SU-DHL-6 (cell line): ENCODE measurements around the gene VSTM1.

Source experiments
- H2AFZ ChIP-seq: fragments of 200-600 bp; sonication (generic); 2 replicates; pipeline ENCODE4 v1.6.1; 2014; ENCODE audit warnings: low read depth, mild to moderate bottlenecking, moderate library complexity, mixed read lengths, antibody characterized with exemption, low read length; ENCODE audit not compliant: severe bottlenecking
- H3F3A ChIP-seq: fragments of 200-600 bp; shearing (Covaris generic); 2 replicates; pipeline ENCODE4 v1.6.0; 2016; ENCODE audit warnings: antibody characterized with exemption, mild to moderate bottlenecking; ENCODE audit not compliant: insufficient read depth
- H3K27ac ChIP-seq: fragments of 200-600 bp; sonication (generic); 2 replicates; pipeline ENCODE4 v1.5.1; 2016; ENCODE audit warnings: low read depth, mild to moderate bottlenecking, low read length, moderate library complexity, mixed read lengths
- H3K27me3 ChIP-seq: fragments of 200-600 bp; sonication (generic), shearing (Covaris generic); 2 replicates; pipeline ENCODE4 v1.6.0; 2014; ENCODE audit warnings: mild to moderate bottlenecking, low read length
- H3K36me3 ChIP-seq: fragments of 200-600 bp; sonication (generic); 2 replicates; pipeline ENCODE4 v1.6.1; 2014; ENCODE audit warnings: mild to moderate bottlenecking, low read length, mixed read lengths
- H3K4me2 ChIP-seq: fragments of 300-600, 200-600 bp; shearing (Covaris generic), sonication (generic); 2 replicates; pipeline ENCODE4 v1.6.0; 2014; ENCODE audit warnings: low read length, low read depth, mild to moderate bottlenecking; ENCODE audit not compliant: poor library complexity, severe bottlenecking
- H3K4me3 ChIP-seq: fragments of 200-600 bp; sonication (generic); 2 replicates; pipeline ENCODE4 v1.5.1; 2014; ENCODE audit warnings: antibody characterized with exemption, low read length, mild to moderate bottlenecking, mixed read lengths; ENCODE audit not compliant: insufficient read depth, poor library complexity, severe bottlenecking
- H3K79me2 ChIP-seq: fragments of 200-600 bp; sonication (generic); 2 replicates; pipeline ENCODE4 v1.6.1; 2014; ENCODE audit warnings: mild to moderate bottlenecking, low read length, moderate library complexity; ENCODE audit not compliant: insufficient read depth
- H3K9ac ChIP-seq: fragments of 200-600 bp; sonication (generic); 2 replicates; pipeline ENCODE4 v1.7.0; 2014; ENCODE audit warnings: mild to moderate bottlenecking, low read length
- H3K9me2 ChIP-seq: fragments of 200-600 bp; sonication (generic); replicated peaks from 2 replicates; pipeline ENCODE4 v1.6.1; 2014; ENCODE audit warnings: low read length; ENCODE audit not compliant: insufficient read depth
- H3K9me3 ChIP-seq: fragments of 200-600 bp; sonication (generic); 2 replicates; pipeline ENCODE4 v1.6.1; 2014; ENCODE audit warnings: low read length, mixed read lengths; ENCODE audit not compliant: insufficient read depth
- H4K20me1 ChIP-seq: fragments of 200-600 bp; sonication (generic); 2 replicates; pipeline ENCODE4 v1.6.1; 2014; ENCODE audit warnings: low read depth, mild to moderate bottlenecking, antibody characterized with exemption, low read length, moderate library complexity, mixed read lengths
- CTCF ChIP-seq: fragments of 200-600 bp; sonication (generic); IDR thresholded peaks from one replicate; pipeline ENCODE4 v1.5.1; 2017; ENCODE audit warnings: antibody characterized with exemption, mild to moderate bottlenecking, low read length, moderate library complexity; ENCODE audit not compliant: insufficient read depth, poor library complexity, severe bottlenecking
- EZH2phosphoT487 ChIP-seq: fragments of 200-600 bp; sonication (generic), shearing (Covaris generic); conservative IDR thresholded peaks from 2 replicates; pipeline ENCODE4 v1.6.1; 2018; ENCODE audit warnings: mild to moderate bottlenecking, antibody characterized with exemption, low read length, moderate library complexity, mixed read lengths

Gene VSTM1

DNA sequence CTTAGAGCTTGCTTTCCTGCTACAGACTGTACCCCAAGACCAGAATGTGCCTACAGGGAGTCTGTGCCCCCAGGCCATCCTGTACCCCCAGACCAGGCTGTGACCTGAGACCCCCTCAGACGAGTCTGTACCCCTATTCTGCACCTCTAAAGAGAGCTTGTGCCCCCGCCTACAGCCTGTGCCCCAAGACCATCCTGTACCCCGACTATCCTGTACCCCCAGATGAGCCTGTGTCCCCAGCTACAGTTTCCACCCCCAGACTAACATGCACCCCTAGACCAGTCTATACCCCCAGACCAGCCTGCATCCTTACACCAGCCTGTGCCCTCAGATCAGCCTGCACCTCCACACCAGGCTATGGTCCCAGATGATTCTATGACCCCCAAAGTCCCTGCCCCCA, 70.2 kb downstream of the VSTM1 start:
- no peaks in the 10 kb centered on the region for H3K79me2 ChIP-seq
- no peaks in the 10 kb centered on the region for H3F3A ChIP-seq
- H4K20me1 ChIP-seq: no peaks in the 10 kb centered on the region
- TF ChIP-seq CTCF (no peak), EZH2phosphoT487 (no peak)
- no peaks in the 10 kb centered on the region for H3K36me3 ChIP-seq
- no peaks in the 10 kb centered on the region for H3K27me3 ChIP-seq
- no peak overlapping the region for H3K4me2 ChIP-seq
- no peaks in the 10 kb centered on the region for H3K9me2 ChIP-seq
- no peak overlapping the region for H3K9ac ChIP-seq
- no peak overlapping the region for H3K4me3 ChIP-seq
- H3K27ac ChIP-seq: no peak overlapping the region
- no peaks in the 10 kb centered on the region for H3K9me3 ChIP-seq
- H2AFZ ChIP-seq: no peak overlapping the region

- Histone ChIP-seq H3K79me2 (no peaks in the 10 kb centered on the region), H3K27me3 (no peaks in the 10 kb centered on the region), H3F3A (no peaks in the 10 kb centered on the region), H3K4me3 (no peak overlapping the region), H3K27ac (no peak overlapping the region), H3K9me3 (no peaks in the 10 kb centered on the region), H2AFZ (no peak overlapping the region), H4K20me1 (no peaks in the 10 kb centered on the region), H3K9me2 (no peaks in the 10 kb centered on the region), H3K36me3 (no peaks in the 10 kb centered on the region), H3K4me2 (no peak overlapping the region), H3K9ac (no peak overlapping the region)
- TF ChIP-seq EZH2phosphoT487: no peak
- TF ChIP-seq CTCF: no peak
Observed at GRCh38 chr19:53992815-53993214, 70.9 kb downstream of the VSTM1 start.

- Histone ChIP-seq H3K4me2 (no peak overlapping the region), H4K20me1 (no peaks in the 10 kb centered on the region), H3K27ac (no peak overlapping the region), H3K4me3 (no peak overlapping the region), H3K36me3 (no peaks in the 10 kb centered on the region), H3K27me3 (no peaks in the 10 kb centered on the region), H3K79me2 (no peaks in the 10 kb centered on the region), H3F3A (no peaks in the 10 kb centered on the region), H3K9me3 (no peaks in the 10 kb centered on the region), H2AFZ (no peak overlapping the region), H3K9ac (no peak overlapping the region), H3K9me2 (no peaks in the 10 kb centered on the region)
- TF ChIP-seq EZH2phosphoT487: no peak
- no peak for TF ChIP-seq CTCF
Observed at GRCh38 chr19:53992211-53992610, 71.5 kb downstream of the VSTM1 start.
